Measurements from ENCODE around the gene DNAAF9. TPM values are rescaled to one million over a fixed set of nuclear protein-coding genes. Genes with fewer than 3 reads are reported as not detected.

The DNAAF9 gene
- total and polyA plus RNA-seq, 12 donors = 6.9 to 26.1 (median 18.1) TPM

DNA sequence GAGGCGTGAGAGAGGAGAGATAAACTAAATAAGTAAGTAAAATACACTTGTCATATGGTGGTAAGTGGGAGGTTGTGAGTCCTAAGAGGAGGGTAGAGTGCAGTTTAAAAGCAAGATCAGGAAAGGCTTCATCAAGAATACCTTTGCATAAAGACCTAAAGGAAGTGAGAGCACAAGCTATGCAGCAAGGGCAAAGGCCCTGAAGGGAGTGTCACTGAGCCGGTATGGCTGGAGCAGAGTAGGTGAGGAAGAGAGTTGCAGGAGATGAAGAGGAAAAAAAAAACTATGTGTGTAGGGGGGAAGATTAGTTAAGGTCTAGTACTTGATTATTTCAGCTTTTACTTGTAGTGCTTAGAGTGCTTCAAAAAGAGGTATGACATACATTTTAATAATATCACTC lies 11.0 kb downstream of the DNAAF9 start:
- H3K4me3 ChIP-seq = no peak overlapping the region
- TF ChIP-seq, protein P1, sequence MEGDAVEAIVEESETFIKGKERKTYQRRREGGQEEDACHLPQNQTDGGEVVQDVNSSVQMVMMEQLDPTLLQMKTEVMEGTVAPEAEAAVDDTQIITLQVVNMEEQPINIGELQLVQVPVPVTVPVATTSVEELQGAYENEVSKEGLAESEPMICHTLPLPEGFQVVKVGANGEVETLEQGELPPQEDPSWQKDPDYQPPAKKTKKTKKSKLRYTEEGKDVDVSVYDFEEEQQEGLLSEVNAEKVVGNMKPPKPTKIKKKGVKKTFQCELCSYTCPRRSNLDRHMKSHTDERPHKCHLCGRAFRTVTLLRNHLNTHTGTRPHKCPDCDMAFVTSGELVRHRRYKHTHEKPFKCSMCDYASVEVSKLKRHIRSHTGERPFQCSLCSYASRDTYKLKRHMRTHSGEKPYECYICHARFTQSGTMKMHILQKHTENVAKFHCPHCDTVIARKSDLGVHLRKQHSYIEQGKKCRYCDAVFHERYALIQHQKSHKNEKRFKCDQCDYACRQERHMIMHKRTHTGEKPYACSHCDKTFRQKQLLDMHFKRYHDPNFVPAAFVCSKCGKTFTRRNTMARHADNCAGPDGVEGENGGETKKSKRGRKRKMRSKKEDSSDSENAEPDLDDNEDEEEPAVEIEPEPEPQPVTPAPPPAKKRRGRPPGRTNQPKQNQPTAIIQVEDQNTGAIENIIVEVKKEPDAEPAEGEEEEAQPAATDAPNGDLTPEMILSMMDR (IDR thresholded peaks at IDR 0.05) = no peak
- no peak for TF ChIP-seq POLR2A (IDR thresholded peaks at IDR 0.05)
- H3K27me3 ChIP-seq = no peaks in the 10 kb centered on the region
- 92 to 100% (median 96%) methylated on average over 2 of the region's 2 CpGs for WGBS, 4 donors
- H3K36me3 ChIP-seq (replicated peaks in 1 of 2) = no peaks in the 10 kb centered on the region
- peaks cover 2 to 36% of the 10 kb centered on the region in 2 donors for H3K4me1 ChIP-seq (replicated peaks in 1 of 2)
- no peak overlapping the region for H3K27ac ChIP-seq
- intact Hi-C loops (cut with DNase I) = no loop called here
- no peaks in the 10 kb centered on the region for H3K9me3 ChIP-seq (replicated peaks in 1 of 3)
- no peak for DNase-seq

DNA sequence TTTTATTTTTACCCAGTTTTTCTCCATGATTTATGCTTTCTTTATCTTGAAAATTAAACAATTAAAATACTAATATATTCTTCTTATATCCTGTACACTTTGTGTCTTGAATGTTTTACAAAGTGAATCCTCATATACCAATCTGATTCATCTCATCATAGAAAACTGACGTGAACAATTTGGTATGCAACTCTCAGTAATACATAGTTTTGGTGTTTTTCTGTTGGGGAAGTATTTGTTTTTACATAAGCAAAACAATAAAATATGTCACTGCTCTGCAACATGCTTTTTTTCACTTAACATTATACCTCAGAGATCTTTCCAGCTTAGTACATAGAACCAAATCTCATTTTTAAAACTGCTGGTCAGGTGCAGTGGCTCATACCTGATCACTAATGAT lies 14.7 kb downstream of the DNAAF9 start:
- intact Hi-C loops (cut with DNase I) = no loop called here
- Histone ChIP-seq H3K27ac (no peak overlapping the region), H3K9me3 (replicated peaks in 1 of 3) (no peaks in the 10 kb centered on the region), H3K36me3 (replicated peaks in 1 of 2) (no peaks in the 10 kb centered on the region), H3K4me1 (replicated peaks in 1 of 2) (peaks cover 0 to 19% of the 10 kb centered on the region in 2 donors), H3K4me3 (no peak overlapping the region), H3K27me3 (no peaks in the 10 kb centered on the region)
- TF ChIP-seq POLR2A (IDR thresholded peaks at IDR 0.05) = no peak
- TF ChIP-seq, protein P1 (IDR thresholded peaks at IDR 0.05) = no peak
- 79 to 95% (median 88%) methylated on average over 1 of the region's 1 CpG for WGBS, 4 donors
- DNase-seq = no peak

DNA sequence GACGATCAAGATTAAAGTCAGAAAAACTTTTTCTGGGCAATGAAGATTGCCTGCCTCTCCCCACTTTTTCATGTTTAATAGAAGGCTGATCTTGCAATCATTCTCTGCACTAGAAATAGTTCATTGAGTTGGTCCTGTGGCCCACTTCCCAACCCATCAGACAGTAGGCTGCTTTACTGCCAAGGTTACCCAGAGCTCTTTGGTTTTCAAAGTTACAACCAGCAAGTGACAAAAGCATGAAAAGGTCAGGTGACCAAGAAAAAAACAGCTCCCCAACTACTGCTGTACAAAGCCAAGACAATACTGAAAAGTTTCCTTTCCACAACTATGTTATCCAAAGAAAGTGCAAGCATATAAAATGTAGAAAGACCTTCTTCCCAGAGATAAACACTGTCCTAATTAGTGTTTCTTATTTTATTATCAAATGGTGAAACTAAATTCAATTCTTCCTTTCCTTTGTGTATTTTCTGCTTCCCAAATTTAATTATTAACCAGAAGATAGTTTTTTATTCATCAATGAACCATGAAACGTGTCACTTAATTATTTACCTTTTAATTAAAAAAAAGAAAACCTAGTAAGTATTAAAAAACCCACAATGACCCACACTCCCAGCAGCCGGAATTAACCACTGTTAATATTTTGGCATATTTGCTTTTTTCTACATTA lies 16.6 kb downstream of the DNAAF9 start:
- peak in 2 of 7 donors; percentile 16 to 34 for DNase-seq
- Histone ChIP-seq H3K27ac (peak overlapping the region in 1 of 5 donors; percentile 18), H3K36me3 (replicated peaks in 1 of 2) (no peaks in the 10 kb centered on the region), H3K4me3 (no peak overlapping the region), H3K9me3 (replicated peaks in 1 of 3) (no peaks in the 10 kb centered on the region), H3K27me3 (no peaks in the 10 kb centered on the region), H3K4me1 (replicated peaks in 1 of 2) (peaks cover 0 to 19% of the 10 kb centered on the region in 2 donors)
- intact Hi-C loops (cut with DNase I) = no loop called here
- 57 to 88% (median 66%) methylated on average over 3 of the region's 3 CpGs for WGBS, 4 donors
- TF ChIP-seq POLR2A (IDR thresholded peaks at IDR 0.05) = no peak
- TF ChIP-seq, protein P1 (IDR thresholded peaks at IDR 0.05) = no peak

DNA sequence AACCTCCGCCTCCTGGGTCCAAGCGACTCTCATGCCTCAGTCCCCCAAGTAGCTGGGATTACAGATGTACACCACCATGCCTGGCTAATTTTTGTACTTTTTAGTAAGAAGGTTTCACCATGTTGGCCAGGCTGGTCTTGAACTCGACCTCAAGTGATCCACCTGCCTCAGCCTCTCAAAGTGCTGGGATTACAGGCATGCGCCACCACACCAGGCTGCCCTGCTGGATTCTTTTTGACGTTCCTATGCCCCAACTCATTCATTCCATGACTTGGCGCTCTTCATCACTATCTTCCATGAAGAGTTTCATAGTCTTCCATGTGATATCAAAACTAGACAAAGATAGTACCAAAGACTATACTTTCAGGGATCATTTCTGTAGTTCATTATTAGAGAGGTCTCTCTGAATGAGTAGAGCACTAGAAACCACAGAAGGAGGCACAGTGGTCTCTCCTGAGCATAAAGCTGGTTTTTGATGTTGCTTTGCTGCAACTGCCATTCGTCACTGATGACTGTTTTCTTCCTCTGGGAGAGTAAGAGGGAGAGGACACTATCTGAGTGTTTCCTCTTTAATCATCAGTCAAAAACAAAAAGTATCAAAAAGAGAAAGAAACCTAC lies 23.5 kb downstream of the DNAAF9 start:
- TF ChIP-seq, protein P1 (IDR thresholded peaks at IDR 0.05) = no peak
- no peak for TF ChIP-seq POLR2A (IDR thresholded peaks at IDR 0.05)
- Histone ChIP-seq H3K36me3 (replicated peaks in 1 of 2) (no peaks in the 10 kb centered on the region), H3K4me3 (no peak overlapping the region), H3K9me3 (replicated peaks in 1 of 3) (no peaks in the 10 kb centered on the region), H3K4me1 (replicated peaks in 1 of 2) (peaks cover 0 to 7% of the 10 kb centered on the region in 2 donors), H3K27me3 (no peaks in the 10 kb centered on the region), H3K27ac (no peak overlapping the region)
- WGBS, 4 donors = 89 to 96% (median 90%) methylated on average over 7 of the region's 7 CpGs
- intact Hi-C loops (cut with DNase I) = no loop called here
- no peak for DNase-seq

All from adrenal gland (tissue), 12 donors.